Activated CD8-positive, alpha-beta T cell treated with anti-CD3 and anti-CD28 coated beads for 36 hours (primary cell): ENCODE data around the gene RNF152. TPM values are rescaled to one million over a fixed set of nuclear protein-coding genes. Genes with fewer than 3 reads are reported as not detected.
A peak's percentile ranks its signal among the peaks of the same experiment; 100 is the strongest.

Experiments
- ATAC-seq: fragments of 200-7000 bp; cut with Tn5 transposase; one replicate; pipeline ENCODE4 v1.10.0; 2021; ENCODE audit warnings: mild to moderate bottlenecking, moderate library complexity
- CTCF ChIA-PET: fragments of 350-600 bp; sonication (Branson Sonifier 250); formaldehyde crosslinking; loops from one replicate; lab custom pipeline; 2021; ENCODE audit warnings: antibody characterized with exemption; lab: Charles Lee
- POLR2A ChIA-PET: fragments of 350-600 bp; sonication (Branson Sonifier 250); formaldehyde crosslinking; loops from one replicate; lab custom pipeline; 2021; ENCODE audit warnings: antibody characterized with exemption; lab: Charles Lee
- DNase-seq: peaks from one replicate; pipeline ENCODE4 v3.0.0-alpha.2; 2020
- H3K27ac Mint-ChIP-seq: one replicate; pipeline ENCODE4 v1.8.0; 2021; ENCODE audit warnings: mild to moderate bottlenecking, mixed read lengths
- H3K27me3 Mint-ChIP-seq: one replicate; pipeline ENCODE4 v1.8.0; 2021; ENCODE audit warnings: mixed read lengths
- H3K36me3 Mint-ChIP-seq: one replicate; pipeline ENCODE4 v1.8.0; 2021; ENCODE audit warnings: low read depth, mixed read lengths
- H3K4me1 Mint-ChIP-seq: one replicate; pipeline ENCODE4 v1.8.0; 2021; ENCODE audit warnings: low read depth, mixed read lengths
- H3K4me3 Mint-ChIP-seq: one replicate; pipeline ENCODE4 v1.8.0; 2021; ENCODE audit warnings: mild to moderate bottlenecking, moderate library complexity, mixed read lengths
- H3K9me3 Mint-ChIP-seq: one replicate; pipeline ENCODE4 v1.8.0; 2021; ENCODE audit warnings: mixed read lengths
- intact Hi-C: fragments of 100-400 bp; cut with micrococcal nuclease; formaldehyde crosslinking; loops from one replicate; pipeline ENCODE4 v1.10.0; 2022
- total RNA-seq, 2 experiments: library from RNA; stranded (reverse); gene quantifications; one replicate each; pipeline ENCODE4 v1.2.3, GENCODE V29; 2021
- TF ChIP-seq, protein P1 (sequence below): fragments of 200-600 bp; IDR thresholded peaks from one replicate; pipeline ENCODE4 v1.8.0; 2022; ENCODE audit warnings: antibody characterized with exemption, mild to moderate bottlenecking

Gene RNF152
- total RNA-seq, 2 experiments from 2014 or later = 0.16 to 0.18 TPM

DNA sequence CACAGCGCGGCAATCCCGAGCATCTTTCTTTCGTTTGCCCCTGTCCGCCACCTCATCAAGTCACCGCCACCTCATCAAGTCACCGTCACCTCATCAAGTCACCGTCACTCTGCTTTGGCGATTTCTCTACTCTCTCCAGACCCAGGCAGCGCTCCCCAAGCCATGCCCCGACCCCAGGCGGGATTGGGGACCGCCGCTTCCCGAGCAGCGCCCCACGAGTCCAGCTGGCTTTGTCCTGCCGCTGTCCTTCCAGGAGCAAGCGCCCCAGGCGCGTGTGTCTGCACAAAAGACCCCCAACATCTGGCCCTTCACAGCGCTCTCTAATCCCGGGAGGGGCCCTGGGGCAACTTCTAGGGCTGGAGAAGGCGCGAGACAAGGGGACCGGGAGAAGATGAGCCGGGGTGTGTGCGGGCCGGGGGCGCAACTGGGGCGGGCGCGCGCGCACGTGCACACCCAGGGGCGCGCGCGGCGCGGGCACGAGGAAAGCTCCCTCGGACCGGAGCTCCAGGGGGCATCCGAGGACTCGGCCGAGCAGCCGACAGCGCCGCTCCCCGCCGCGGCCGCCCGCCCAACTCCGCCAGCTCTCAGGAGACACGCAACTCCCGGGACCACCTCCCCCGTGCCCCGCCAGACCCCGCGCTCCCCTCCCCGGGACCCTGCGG is 633 bp upstream of the RNF152 start:
- Mint-ChIP-seq H3K36me3 (no peaks in the 10 kb centered on the region), H3K9me3 (no peaks in the 10 kb centered on the region), H3K4me3 (peak overlapping the region; percentile 76), H3K27ac (peak overlapping the region; percentile 41), H3K27me3 (peaks cover 41% of the 10 kb centered on the region), H3K4me1 (peaks cover 14% of the 10 kb centered on the region)
- TF ChIP-seq, protein P1, sequence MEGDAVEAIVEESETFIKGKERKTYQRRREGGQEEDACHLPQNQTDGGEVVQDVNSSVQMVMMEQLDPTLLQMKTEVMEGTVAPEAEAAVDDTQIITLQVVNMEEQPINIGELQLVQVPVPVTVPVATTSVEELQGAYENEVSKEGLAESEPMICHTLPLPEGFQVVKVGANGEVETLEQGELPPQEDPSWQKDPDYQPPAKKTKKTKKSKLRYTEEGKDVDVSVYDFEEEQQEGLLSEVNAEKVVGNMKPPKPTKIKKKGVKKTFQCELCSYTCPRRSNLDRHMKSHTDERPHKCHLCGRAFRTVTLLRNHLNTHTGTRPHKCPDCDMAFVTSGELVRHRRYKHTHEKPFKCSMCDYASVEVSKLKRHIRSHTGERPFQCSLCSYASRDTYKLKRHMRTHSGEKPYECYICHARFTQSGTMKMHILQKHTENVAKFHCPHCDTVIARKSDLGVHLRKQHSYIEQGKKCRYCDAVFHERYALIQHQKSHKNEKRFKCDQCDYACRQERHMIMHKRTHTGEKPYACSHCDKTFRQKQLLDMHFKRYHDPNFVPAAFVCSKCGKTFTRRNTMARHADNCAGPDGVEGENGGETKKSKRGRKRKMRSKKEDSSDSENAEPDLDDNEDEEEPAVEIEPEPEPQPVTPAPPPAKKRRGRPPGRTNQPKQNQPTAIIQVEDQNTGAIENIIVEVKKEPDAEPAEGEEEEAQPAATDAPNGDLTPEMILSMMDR = no peak
- DNase-seq (peak; percentile 61), ATAC-seq (peak; percentile 67)
- ChIA-PET POLR2A (no interaction called here), CTCF (interaction anchor here (1.3 kb wide), 1 partner anchor 311 kb away, joined by 3 read pairs; no protein-coding TSS in a partner anchor)
- intact Hi-C loops = loop anchor here (10.0 kb wide), 3 partner anchors 129 to 259 kb away; no protein-coding TSS in a partner anchor

DNA sequence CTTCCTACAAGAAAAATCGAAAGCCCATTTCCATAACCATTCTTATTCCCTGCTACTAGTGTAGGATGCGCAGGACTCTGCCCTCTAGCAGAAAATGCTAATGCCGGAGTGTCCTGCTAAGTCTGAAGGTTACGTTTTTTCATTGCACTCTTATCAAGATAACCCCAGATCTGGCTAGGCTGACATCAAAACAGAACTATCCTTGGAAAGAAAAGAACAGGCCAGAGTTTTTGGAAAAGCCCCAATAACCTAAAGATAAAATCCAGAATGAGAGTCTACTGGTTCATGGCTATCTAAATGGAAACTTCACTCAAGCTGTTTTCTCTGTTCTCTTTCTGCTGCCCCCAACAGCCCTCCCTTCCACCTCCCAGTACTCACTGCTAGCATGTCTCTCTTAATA is 913 bp downstream of the RNF152 start:
- no peak for DNase-seq
- intact Hi-C loops = loop anchor here (10.0 kb wide), 3 partner anchors 127 to 257 kb away; no protein-coding TSS in a partner anchor
- CTCF ChIA-PET = no interaction called here
- H3K9me3 Mint-ChIP-seq = no peaks in the 10 kb centered on the region
- H3K4me3 Mint-ChIP-seq = no peak overlapping the region
- TF ChIP-seq, protein P1 = no peak
- POLR2A ChIA-PET = no interaction called here
- peaks cover 14% of the 10 kb centered on the region for H3K4me1 Mint-ChIP-seq
- no peak for ATAC-seq
- H3K27ac Mint-ChIP-seq = no peak overlapping the region
- peaks cover 40% of the 10 kb centered on the region for H3K27me3 Mint-ChIP-seq
- H3K36me3 Mint-ChIP-seq = no peaks in the 10 kb centered on the region

DNA sequence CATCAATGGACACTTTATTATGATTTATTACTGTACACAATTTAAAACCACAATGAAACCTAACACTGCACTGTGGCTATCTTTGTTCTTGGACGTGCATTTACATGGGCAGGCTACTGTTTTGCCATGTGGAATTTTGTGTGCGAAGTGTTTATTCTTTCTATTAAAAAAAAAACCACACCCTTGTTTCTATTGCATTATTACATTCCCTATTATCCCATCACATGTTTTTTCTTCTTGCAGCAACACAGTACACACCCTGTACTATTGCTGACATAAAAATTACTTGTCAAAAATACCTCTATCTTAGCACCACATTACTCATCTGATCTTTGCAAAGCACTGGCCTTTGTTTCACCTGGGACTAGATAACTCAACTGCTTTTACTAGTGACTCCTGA is 1.5 kb downstream of the RNF152 start:
- no peak overlapping the region for H3K27ac Mint-ChIP-seq
- H3K9me3 Mint-ChIP-seq = no peaks in the 10 kb centered on the region
- CTCF ChIA-PET = interaction anchor here (1.0 kb wide), 2 partner anchors 11 to 252 kb away, joined by 3 to 4 read pairs; no protein-coding TSS in a partner anchor

DNA sequence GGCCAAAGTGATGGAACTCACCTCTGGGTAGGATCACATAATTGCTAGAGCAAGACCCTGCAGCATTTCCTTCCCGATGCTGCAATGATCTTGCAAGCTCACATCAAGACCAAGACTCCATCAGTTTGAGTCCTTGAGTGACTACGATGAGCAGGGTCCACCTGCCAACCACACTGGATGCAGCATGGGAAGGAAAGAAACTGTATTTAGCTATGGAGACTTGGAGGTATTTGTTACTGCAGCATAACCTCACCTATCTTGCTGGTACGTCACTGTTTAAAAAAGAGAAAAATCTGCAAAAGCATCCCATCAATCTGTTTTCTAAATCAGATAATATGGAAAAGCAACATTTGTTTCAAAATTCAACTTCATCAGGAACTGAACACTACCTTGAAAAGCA is 2.5 kb downstream of the RNF152 start:
- peaks cover 14% of the 10 kb centered on the region for H3K4me1 Mint-ChIP-seq
- no peak overlapping the region for H3K27ac Mint-ChIP-seq
- CTCF ChIA-PET = interaction anchor here (1.0 to 1.4 kb wide), 3 partner anchors 12 to 253 kb away, joined by 3 to 5 read pairs (median 4); no protein-coding TSS in a partner anchor
- H3K27me3 Mint-ChIP-seq = peaks cover 38% of the 10 kb centered on the region
- no peaks in the 10 kb centered on the region for H3K9me3 Mint-ChIP-seq
- H3K4me3 Mint-ChIP-seq = no peak overlapping the region
- DNase-seq = no peak
- TF ChIP-seq, protein P1 = no peak
- ATAC-seq = no peak
- no peaks in the 10 kb centered on the region for H3K36me3 Mint-ChIP-seq
- intact Hi-C loops = loop anchor here (10.0 kb wide), 3 partner anchors 126 to 256 kb away; no protein-coding TSS in a partner anchor
- POLR2A ChIA-PET = no interaction called here

More for the DNA sequence above, 1.5 kb downstream of the RNF152 start:
- H3K36me3 Mint-ChIP-seq = no peaks in the 10 kb centered on the region
- TF ChIP-seq, protein P1 = no peak
- H3K27me3 Mint-ChIP-seq = peaks cover 40% of the 10 kb centered on the region
- peaks cover 14% of the 10 kb centered on the region for H3K4me1 Mint-ChIP-seq
- POLR2A ChIA-PET = no interaction called here
- no peak overlapping the region for H3K4me3 Mint-ChIP-seq
- DNase-seq = no peak
- no peak for ATAC-seq
- intact Hi-C loops = loop anchor here (10.0 kb wide), 3 partner anchors 126 to 256 kb away; no protein-coding TSS in a partner anchor

GRCh38 chr18:61889541-61889940 is 3.3 kb downstream of the RNF152 start:
- intact Hi-C loops = no loop called here
- Mint-ChIP-seq H3K4me1 (peaks cover 11% of the 10 kb centered on the region), H3K36me3 (no peaks in the 10 kb centered on the region), H3K27me3 (peaks cover 32% of the 10 kb centered on the region), H3K27ac (no peak overlapping the region), H3K9me3 (no peaks in the 10 kb centered on the region), H3K4me3 (no peak overlapping the region)
- TF ChIP-seq, protein P1 = no peak
- ChIA-PET CTCF (interaction anchor here (1.4 kb wide), 1 partner anchor 242 kb away, joined by 5 read pairs; no protein-coding TSS in a partner anchor), POLR2A (no interaction called here)
- ATAC-seq (no peak), DNase-seq (no peak)
